ENCODE data around the gene FBXO31. TPM values are rescaled to one million over a fixed set of nuclear protein-coding genes. Genes with fewer than 3 reads are reported as not detected.

Gene FBXO31
- total and polyA plus RNA-seq, 10 of the 15 experiments (the other 5 are each of a cell fraction or from before 2014, with no cell fraction given), result 0.19 to 33.1 (median 10.3) TPM

DNA sequence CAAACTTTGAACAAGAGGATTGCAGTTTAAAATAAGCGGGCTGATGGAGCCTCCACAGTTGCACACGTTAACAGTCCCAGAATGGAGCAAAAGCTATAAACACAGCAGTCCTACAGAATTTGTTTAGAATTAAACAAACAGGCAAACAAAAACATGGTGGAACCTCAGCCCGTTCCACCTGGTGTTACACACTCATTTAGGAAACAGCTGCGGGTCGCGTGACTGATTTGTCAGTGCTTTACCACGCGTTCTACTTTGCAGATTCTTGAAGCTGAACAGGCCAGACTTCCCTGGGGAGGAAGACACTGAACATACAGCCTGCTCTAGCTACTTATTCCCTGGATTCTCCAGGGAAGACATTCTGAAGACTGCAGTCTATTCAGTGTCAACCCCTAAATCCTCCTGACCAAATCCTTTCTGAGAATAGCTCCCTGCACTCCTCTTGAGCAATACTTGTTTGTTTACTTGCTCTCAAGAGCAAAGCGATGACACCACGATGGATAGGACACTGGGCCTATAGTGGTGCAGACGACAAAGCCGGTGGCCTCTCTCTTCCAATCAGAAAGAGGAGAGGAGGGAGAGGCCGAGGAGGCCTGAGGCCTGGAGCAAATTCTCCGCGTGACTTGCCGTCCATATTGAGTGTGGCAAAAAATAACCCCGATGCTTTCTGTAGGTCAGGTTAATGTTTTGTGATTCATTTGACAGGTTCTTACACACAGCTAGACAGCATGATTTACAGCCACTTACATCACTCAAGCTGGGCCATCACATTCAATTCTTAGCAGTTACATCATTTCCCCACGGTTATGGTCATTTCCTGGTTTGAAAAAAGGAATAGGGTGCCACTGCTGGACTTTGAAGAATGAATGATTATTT is 4.6 kb upstream of the FBXO31 start (continued):
- peak; percentile 69; the same call in 1 of the 2 replicates for TF ChIP-seq SIN3A (IDR thresholded peaks at IDR 0.05; ENCODE audit: low read depth, low read length)
- TF ChIP-seq POLR2A (IDR thresholded peaks at IDR 0.05; ENCODE audit: low read depth, low read length), result peak; percentile 29; the same call in 1 of the 2 replicates
- peak; percentile 100 for TF ChIP-seq YY1 (IDR thresholded peaks at IDR 0.05; ENCODE audit: low read depth, low read length)
- peak; percentile 81; the same call in 1 of the 2 replicates for TF ChIP-seq ATF2 (IDR thresholded peaks at IDR 0.05; ENCODE audit: low read length)
- no peak for TF ChIP-seq JUND (IDR thresholded peaks at IDR 0.05; ENCODE audit: low read depth, low read length)
- TF ChIP-seq NFXL1 (IDR thresholded peaks at IDR 0.05; ENCODE audit: borderline replicate concordance), result no peak
- TF ChIP-seq PML (IDR thresholded peaks at IDR 0.05; ENCODE audit: low read length), result 0 out of 2 replicates have a peak, but pooled peaks have one; percentile 33
- no peak for TF ChIP-seq BMI1 (IDR thresholded peaks at IDR 0.05; ENCODE audit: borderline replicate concordance)
- no peak for TF ChIP-seq LARP7 (IDR thresholded peaks at IDR 0.05)
- TF ChIP-seq, protein P1, sequence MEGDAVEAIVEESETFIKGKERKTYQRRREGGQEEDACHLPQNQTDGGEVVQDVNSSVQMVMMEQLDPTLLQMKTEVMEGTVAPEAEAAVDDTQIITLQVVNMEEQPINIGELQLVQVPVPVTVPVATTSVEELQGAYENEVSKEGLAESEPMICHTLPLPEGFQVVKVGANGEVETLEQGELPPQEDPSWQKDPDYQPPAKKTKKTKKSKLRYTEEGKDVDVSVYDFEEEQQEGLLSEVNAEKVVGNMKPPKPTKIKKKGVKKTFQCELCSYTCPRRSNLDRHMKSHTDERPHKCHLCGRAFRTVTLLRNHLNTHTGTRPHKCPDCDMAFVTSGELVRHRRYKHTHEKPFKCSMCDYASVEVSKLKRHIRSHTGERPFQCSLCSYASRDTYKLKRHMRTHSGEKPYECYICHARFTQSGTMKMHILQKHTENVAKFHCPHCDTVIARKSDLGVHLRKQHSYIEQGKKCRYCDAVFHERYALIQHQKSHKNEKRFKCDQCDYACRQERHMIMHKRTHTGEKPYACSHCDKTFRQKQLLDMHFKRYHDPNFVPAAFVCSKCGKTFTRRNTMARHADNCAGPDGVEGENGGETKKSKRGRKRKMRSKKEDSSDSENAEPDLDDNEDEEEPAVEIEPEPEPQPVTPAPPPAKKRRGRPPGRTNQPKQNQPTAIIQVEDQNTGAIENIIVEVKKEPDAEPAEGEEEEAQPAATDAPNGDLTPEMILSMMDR (IDR thresholded peaks at IDR 0.05 in 2 of 3, conservative IDR thresholded peaks at IDR 0.05 in 1 of 3; ENCODE audit: control insufficient read depth in 2 of 3, extremely low read depth in 1 of 3, insufficient read depth in 1 of 3, low read depth in 3 of 3, low read length in 3 of 3), result no peak
- TF ChIP-seq BRCA1 (IDR thresholded peaks at IDR 0.05; ENCODE audit: low read depth, low read length), result no peak
- TF ChIP-seq EGR1 (IDR thresholded peaks at IDR 0.05; ENCODE audit: borderline replicate concordance in 1 of 2, low read depth in 2 of 2, low read length in 2 of 2), result no peak
- TF ChIP-seq BCL11A (IDR thresholded peaks at IDR 0.05; ENCODE audit: low read depth, low read length), result peak; percentile 47; the same call in 1 of the 2 replicates
- TF ChIP-seq SMC3 (IDR thresholded peaks at IDR 0.05; ENCODE audit: borderline replicate concordance, low read length), result no peak
- peak; percentile 99 for TF ChIP-seq ATF7 (IDR thresholded peaks at IDR 0.05; ENCODE audit: low read depth)
- peak; percentile 88 for TF ChIP-seq NR2C1 (IDR thresholded peaks at IDR 0.05)
- TF ChIP-seq SPI1 (IDR thresholded peaks at IDR 0.05; ENCODE audit: borderline replicate concordance, insufficient read depth, low read depth, low read length), result 0 out of 2 replicates have a peak, but pooled peaks have one; percentile 11
- TF ChIP-seq ETV6 (conservative IDR thresholded peaks at IDR 0.05 in 1 of 2, IDR thresholded peaks at IDR 0.05 in 1 of 2; ENCODE audit: borderline replicate concordance in 1 of 2, low read depth in 1 of 2), result peak in 1 of 2 experiments; percentile 32; a peak in 1 of 4 replicates
- no peak for TF ChIP-seq ZBTB33 (IDR thresholded peaks at IDR 0.05)
- TF ChIP-seq STAT3 (IDR thresholded peaks at IDR 0.05; ENCODE audit: low read depth, low read length), result no peak; the same call in 1 of the 2 replicates
- TF ChIP-seq, protein P2, sequence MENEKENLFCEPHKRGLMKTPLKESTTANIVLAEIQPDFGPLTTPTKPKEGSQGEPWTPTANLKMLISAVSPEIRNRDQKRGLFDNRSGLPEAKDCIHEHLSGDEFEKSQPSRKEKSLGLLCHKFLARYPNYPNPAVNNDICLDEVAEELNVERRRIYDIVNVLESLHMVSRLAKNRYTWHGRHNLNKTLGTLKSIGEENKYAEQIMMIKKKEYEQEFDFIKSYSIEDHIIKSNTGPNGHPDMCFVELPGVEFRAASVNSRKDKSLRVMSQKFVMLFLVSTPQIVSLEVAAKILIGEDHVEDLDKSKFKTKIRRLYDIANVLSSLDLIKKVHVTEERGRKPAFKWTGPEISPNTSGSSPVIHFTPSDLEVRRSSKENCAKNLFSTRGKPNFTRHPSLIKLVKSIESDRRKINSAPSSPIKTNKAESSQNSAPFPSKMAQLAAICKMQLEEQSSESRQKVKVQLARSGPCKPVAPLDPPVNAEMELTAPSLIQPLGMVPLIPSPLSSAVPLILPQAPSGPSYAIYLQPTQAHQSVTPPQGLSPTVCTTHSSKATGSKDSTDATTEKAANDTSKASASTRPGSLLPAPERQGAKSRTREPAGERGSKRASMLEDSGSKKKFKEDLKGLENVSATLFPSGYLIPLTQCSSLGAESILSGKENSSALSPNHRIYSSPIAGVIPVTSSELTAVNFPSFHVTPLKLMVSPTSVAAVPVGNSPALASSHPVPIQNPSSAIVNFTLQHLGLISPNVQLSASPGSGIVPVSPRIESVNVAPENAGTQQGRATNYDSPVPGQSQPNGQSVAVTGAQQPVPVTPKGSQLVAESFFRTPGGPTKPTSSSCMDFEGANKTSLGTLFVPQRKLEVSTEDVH (IDR thresholded peaks at IDR 0.05; ENCODE audit: low read depth, partially characterized antibody), result peak; percentile 33
